ENCODE measurements around the gene BEST2.
A peak's percentile ranks its signal among the peaks of the same experiment; 100 is the strongest.
"Not testable (repeated sequence)": the region's sequence is repeated elsewhere in the genome, so short reads cannot be mapped to it uniquely, and the experiment has no call there.

Gene BEST2

DNA sequence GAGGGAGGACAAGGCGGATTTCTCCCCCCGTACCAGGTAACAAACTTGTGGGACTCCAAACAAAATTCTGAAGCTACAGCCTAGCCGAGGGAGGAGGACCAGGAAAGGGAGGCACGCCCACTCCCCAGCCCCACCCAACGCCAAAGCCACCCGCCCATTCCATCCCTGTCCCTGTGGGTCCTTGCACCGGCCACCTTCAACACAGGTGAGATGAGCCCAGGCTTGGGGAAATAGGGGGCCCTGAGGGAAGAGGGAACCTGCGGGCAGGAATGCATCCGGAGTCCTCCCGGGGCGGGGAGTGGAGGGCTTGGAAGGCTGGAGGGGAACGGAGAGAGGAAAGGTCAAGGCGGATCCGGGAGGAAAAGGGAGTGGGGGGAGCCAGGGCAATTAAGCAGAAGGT, at the start of gene BEST2:
BEST2 (plus strand) TSS at position 157 of the 400 bp plus-strand sequence. CDS start 802 bp downstream, outside the sequence.
- DNase-seq (ENCODE audit: low spot score): no peak

DNA sequence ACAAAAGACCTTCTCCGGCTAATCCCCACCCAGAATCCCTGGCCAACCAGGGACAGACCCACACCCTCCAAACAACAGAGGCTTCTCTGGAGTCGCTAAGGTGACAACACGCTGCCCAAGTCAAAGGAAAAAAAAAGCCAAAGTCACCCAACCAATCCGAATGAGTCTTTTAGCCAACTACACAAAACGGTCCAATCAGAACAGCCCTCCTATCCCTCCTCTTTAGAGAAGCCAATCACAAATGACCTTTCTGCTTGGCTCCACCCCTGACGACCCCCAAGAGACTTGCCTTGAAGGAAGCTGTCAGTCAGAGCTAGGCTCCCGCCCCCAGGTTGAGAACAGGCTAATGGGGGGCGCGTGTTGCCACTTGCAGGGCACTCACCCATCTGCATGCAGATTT, 48.5 kb upstream of the BEST2 start:
- peak; percentile 83 for DNase-seq (ENCODE audit: low spot score)

DNA sequence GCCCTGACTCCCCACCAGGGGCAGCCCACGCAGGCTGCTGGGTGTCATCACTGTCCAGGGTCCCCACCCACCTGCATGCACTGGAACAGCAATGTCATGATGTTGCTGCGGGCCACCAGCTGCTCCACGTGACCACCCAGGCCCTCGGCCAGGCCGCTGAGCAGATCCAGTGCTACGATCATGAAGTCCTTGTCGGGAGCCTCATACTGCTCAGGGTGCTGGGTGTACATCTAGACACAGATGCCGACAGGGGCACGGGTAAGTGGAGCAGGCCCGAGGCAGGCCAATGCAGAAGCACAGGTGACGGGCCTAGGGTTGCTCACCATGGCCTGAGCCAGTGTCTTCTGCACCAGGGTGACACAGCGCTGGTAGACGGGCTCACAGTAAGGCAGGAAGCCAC, 46.4 kb upstream of the BEST2 start:
- no peak for DNase-seq (ENCODE audit: low spot score)

DNA sequence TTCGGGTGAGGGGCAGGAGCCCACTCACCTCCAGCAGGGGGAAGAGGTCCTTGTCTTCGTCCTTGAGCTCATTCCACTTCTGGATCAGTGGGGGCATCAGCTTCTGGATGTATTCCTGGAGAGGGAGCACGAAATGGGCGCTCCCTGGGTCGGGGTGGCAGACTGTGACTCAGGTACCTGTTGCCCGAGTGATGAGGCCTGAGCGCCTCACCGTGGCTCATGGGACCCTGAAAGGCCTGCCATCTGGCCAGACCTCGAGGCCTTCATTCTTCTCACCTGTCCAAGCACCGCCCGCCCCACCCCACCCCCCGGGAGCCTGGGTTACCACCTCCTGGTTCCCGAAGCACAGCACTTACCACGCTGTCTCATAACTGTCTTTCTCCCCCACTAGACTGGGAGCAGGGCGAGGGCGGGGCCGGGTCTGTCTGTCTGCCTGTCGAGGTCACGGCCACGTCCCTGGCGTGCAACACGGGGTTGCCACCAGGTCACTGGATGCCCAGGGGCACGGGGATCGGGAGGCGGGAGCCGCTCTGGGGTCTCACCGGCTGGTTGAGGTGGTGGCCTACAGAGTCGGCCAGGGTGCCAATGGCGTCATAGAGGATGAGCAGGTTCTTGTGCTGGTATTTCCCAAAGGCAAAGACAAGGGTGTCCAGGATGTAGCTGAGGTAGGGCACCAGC, 45.8 kb upstream of the BEST2 start:
- DNase-seq (ENCODE audit: low spot score): no peak

DNA sequence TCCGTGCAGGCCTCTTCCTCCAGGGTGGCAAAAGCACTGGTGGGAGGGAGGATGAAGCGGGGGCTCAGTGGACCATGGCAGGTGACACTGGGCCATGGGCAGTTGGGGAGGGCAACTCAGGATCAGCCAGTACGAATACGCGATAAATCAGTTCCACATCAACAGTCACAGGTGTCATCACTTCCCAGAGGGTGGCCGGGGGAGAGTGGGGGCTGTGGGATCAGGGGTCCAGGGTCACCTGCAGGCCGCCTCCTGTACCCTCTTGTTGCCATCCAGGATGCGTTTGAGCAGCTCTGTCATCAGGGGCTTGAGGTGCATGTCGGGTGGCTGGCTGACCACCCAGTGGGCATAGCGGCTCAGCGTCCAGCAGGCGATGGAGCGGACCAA, 45.3 kb upstream of the BEST2 start:
- DNase-seq (ENCODE audit: low spot score): no peak

DNA sequence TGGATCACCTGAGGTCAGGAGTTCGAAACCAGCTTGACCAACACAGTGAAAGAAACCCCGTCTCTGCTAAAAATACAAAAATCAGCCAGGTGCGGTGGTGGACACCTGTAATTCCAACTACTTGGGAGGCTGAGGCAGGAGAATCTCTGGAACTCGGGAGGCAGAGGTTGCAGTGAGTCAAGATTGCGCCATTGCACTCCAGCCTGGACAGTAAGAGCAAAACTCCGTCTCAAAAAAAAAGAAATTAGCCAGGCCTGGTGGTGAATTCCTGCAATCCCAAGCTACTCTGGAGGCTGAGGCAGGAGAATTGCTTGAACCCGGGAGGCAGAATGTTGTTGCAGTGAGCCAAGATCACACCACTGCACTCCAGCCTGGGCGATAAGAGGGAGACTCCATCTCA, 43.0 kb upstream of the BEST2 start:
- DNase-seq (ENCODE audit: low spot score): no peak

DNA sequence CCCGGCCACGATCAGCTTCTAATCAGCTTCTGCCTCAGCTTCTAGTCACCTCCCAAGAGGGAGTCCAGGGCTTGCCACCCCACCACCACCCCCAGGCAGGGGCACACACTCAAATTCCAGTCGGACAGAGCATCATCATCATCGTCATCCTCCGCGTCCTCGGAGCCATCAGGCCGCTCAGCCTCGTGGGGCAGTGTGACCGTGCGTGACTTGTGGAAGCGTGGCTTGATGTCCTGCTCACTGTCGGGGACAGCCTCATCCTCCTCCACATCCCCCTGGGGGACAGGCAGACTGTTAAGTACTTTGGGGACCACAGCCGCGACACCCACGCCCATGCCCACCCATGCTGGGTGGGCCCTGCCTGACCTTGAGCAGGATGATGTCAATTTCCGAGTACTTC, 40.4 kb upstream of the BEST2 start:
- no peak for DNase-seq (ENCODE audit: low spot score)

DNA sequence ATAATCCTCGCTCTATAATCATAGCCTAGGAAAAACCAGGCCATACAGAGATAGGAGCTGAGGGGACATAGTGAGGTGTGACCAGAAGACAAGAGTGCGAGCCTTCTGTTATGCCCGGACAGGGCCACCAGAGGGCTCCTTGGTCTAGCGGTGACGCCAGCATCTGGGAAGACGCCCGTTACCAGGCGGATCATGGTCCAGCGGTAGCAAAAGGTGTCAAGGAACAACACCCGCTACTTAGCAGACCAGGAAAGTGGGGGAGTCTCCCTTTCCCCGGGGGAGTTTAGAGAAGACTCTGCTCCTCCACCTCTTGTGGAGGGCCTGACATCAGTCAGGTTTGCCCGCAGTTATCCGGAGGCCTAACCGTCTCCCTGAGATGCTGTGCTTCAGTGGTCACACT, 39.5 kb upstream of the BEST2 start:
- DNase-seq (ENCODE audit: low spot score): not testable (repeated sequence)

DNA sequence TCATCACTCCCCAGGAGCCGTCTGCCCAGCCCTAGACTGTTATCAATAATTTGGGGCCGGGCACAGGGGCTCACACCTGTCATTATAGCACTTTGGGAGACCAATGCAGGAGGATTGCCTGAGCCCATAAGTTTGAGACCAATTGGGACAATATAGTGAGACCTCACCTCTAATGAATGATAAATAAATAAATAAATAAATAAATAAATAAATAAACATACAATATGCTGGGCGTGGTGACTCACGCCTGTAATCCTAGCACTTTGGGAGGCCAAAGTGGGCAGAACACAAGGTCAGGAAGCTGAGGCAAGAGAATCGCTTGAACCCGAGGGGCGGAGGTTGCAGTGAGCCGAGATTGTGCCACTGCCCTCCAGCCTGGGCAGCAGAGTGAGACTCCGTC, 38.3 kb upstream of the BEST2 start:
- not testable (repeated sequence) for DNase-seq (ENCODE audit: low spot score)

DNA sequence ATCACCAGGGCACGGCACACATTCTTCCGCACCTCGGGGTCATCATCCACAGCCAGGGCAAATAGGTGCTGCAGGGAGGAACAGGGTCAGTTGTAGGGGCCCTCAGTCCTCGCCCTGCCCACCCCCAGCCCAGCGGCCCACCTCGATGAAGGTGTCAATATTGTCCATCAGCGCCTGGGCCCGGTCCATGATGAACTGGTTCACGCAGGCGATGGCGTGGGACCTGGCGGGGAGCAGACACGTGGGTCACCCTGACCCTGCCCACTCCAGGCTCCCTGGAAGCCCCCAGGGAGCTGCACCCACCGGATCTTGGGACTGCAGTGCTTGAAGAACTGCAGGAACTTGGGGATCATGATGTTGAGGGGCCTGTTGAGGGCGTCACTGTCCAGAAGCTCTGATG, 36.5 kb upstream of the BEST2 start:
- no peak for DNase-seq (ENCODE audit: low spot score)

DNA sequence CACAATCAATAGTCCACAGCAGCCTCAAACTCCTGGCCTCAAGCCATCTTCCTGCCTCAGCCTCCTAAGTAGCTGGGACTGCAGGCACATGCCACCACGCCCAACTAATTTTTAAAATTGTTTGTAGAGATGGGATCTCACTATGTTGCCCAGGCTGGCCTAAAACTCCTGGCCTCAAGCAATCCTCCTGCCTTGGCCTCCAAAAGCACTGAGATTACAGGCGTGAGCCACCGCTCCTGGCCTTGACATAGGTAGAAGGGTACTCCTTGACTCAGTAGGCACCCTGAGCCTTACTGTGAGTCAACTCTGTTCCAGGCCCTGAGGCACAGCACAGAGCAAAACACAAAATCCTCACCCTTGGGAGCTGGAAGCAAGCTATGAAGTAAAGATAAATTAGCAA, 35.7 kb upstream of the BEST2 start:
- DNase-seq (ENCODE audit: low spot score): no peak

DNA sequence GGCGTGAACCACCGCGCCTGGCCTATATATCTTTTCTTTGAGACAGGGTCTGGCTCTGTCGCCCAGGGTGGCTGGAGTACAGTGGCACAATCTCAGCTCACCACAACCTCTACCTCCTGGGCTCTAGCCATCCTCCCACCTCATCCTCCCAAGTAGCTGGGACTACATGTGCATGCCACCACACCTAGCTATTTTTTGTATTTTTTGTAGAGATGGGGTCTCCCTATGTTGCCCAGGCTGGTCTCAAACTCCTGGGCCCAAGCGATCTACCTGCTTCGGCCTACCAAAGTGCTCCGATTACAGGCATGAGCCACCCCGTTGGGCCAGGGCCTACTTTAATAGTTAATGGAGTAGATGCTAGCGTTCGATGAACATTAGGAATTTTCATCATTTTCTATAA, 31.3 kb upstream of the BEST2 start:
- no peak for DNase-seq (ENCODE audit: low spot score)

DNA sequence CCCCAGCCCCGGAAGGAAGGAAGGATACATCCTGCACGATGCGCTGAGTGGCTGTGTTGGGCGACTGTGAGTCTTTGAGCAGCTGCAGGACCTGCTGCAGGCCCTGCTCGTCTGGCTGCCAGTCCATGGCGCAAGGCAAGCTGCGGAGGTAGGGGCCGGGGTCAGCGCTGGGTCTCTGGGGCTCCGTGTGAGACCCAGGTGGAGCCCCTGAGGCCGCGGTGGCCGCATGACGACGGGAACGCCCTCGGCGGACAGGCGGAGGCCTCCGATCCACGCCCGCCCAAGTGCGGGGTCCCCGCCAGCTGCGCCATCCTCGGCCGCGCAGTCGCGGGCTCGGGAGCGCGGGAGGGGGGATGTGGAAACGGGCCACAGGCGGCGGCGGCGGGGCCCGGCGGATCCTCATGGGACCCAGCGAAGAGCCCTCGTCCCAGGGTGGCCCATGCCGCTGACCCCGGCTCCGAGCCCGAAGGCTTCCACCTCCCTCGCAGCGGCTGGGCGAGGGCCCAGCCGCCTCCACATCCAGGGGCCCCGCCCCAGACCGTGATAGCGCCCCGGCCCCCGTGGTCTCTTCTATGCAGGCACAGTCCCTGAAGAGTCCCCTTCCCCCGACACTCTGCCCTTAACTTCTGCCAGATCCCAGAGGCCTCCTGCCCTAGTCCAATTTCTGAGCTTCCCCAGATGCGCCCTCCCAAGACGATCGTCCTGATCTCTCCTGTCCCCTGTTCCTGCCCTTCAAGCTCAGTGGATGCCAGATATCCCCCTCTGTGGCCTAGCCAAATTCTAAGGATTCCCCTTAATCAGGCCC, 30.5 kb upstream of the BEST2 start:
- DNase-seq (ENCODE audit: low spot score): peak; percentile 48

DNA sequence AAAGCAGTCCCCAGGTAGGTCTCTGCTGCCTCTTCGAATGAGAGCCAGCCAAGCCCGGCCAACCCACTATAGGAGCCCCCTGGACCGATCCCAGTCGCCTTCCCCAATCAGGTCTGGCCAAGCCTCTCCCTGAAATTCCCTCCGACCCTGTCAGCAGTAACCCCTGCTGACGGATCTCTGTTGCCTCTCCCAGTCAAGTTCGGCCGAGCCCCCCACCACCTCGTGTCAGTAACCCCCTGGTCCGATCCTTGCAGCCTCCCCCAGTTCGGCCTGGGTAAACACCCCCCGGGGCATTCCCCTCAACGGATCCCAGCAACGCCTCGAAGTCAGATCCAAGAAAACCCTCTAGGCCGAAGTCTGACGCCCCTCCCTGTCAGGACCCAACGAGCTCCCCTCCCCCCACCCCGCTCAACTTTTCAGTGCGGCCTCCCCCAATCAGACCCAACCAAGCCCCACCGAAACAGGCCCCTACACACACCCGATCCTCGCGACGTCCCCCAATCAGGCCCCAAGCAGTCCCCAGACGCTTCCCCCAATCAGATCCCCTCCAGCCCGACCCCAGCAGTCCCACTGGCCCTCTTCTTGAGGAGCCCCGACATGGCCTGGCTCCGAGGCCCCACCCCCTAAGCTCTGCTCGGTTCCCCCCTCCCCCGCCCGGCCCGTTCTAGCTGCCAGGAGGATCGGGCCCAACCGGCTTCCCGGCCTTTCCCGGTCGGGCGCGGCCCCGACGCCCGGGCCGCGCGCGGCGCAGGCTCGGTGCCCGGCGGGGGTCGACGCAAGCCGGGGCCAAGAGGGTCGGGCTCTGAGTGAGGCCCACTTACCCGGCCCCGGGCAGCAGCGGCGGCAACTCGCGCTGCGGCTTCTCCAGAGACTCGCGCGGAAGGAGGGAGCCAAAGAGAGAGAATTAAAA, 29.7 kb upstream of the BEST2 start:
- DNase-seq (ENCODE audit: low spot score): peak; percentile 87

DNA sequence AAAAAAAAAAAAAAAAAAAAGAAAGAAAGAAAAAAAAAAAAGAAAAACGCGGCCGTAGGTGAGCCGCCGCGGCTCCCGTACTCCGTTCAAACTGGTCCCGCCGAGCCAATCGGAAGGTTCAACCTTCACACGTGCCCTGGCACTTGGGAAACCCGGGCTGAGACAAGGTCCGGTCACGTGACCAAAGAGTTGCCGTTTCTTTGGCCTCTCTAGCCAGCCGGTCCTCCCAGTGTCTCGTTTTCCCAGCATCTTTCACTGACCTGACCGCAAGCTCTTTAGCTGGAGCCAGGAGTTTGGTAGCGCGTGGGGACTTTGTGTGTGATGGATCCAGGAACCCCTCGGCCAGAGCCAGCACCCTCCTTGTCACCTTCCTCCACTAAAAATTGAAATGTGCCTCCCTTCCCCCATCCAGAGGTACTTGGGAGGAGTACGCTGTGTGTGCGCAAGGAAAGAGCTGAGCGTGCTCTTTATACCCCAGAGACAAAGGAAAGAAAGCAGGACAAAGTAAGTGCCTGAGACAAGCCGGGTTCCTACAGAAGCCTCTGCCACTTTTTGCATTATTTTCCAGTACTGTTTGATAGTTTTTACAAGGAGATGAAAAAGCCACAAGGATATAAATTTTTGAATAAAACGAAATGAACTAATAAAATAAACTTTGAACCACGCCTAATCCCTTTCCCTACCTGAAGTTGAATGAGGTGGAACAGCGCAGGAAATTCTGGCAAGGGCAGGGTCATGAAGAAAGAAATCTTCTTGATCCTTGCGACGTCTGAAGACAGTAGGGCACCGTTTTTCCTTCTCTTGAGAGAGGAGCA, 28.8 kb upstream of the BEST2 start:
- DNase-seq (ENCODE audit: low spot score): peak; percentile 99

DNA sequence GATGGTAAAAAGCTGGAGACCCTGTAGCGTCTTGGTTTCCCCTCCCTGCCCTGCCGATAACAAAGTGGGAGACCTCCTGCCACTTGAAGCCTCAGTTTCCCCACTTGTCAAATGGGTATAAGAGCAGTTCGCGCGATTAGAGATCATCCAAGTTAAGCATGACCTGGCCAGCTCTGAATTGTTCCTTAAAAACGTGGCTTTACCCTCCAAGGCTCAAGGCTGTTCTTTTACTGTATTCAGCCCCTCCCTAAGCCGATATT, 28.3 kb upstream of the BEST2 start:
- DNase-seq (ENCODE audit: low spot score): no peak

DNA sequence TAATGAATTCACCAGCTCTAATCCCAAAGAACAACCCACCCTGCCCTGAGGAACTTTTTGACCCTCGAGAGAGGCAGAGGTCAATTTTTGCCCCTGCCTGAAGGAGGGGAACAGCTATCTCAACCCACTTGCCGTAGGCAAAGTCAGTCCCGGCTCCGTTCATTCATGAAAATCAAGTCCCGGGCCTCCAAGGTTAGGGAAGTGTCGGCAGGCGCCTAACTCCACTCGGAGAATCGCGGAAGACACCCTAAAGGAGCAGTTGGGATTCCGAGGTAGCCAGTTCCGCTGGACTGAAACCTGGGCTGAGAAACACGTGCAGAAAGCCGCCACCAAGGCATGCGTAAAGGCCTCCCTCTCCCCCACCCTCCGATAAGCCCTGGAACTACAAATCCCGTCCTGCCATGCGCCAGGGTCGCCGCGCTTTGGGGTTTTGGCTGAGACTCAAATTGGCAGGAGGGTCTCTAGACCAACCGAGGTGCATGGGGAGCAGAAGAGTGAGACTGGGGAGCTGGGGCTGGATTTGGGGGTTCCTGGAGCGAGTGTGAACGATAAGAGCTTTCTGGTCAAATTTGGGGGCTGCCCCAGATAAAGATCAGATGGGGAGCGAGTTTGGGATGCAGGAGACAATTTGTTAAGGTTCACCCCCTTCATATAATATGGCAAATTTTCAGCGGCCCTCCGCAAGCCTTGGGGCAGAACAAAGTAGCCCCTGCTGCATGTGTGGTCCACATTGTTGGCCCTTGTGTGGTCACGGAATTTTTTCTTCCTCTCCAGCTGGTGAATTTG, 27.8 kb upstream of the BEST2 start, which contains the start of gene TNPO2:
TNPO2 (minus strand) TSS at position 292 of the 786 bp plus-strand sequence. CDS start 2,955 bp downstream, outside the sequence.
- DNase-seq (ENCODE audit: low spot score): peak; percentile 75

DNA sequence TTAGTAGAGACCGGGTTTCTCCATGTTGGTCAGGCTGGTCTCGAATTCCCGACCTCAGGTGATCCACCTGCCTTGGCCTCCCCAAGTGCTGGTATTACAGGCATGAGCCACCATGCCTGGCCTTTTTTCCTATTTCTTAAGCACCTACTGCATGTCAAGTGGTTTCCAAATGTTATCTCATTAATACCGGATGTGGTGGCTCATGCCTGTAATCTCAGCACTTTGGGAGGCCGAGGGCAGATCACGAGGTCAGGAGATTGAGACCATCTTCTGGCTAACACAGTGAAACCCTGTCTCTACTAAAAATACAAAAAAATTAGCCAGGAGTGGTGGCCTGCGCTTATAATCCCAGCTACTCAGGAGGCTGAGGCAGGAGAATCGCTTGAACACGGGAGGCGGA, 26.0 kb upstream of the BEST2 start:
- not testable (repeated sequence) for DNase-seq (ENCODE audit: low spot score)

DNA sequence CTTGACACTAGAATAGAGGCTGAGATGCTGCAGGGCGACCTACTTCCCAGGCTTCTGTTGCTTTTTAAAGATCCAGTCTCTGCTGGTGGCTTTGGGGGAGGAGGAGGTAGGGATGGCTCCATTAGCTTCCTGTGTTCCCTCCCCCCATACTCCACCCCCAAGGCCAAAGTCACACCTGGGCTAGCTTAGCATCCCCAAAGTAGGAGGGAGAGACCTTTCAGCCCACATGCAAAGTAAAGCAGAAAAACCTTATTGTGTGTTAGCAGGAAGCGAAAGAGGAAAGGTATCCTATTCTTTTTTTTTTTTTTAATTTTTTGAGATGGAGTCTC, 24.6 kb upstream of the BEST2 start:
- DNase-seq (ENCODE audit: low spot score): no peak

DNA sequence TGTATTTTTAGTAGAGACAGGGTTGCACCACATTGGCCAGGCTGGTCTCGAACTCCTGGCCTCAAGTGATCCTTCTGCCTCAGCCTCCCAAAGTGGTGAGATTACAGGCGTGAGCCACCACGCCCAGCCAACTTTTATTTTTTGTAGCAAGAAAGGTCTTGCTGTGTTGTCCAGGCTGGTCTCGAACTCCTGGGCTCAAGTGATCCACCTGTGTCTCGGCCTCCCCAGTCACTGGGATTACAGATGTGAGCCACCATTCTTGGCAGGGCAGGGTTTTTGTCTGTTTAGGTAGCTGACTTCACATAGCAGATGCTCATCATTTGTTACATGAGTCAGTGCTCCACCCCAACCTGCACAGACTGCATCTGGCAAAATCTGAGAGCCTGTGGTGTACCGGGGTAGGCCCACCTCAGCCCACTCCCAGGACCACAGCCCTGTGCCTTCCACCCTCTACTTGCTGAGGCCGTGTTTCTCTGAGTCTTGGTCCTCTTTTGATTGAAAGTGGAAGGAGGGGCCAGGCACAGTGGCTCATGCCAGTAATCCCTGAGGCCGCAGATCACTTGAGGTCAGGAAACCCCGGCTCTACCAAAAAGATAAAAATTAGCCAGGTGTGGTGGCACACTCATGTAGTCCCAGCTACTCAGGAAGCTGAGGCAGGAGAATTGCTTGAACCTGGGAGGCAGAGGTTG, 23.7 kb upstream of the BEST2 start:
- no peak for DNase-seq (ENCODE audit: low spot score)

DNA sequence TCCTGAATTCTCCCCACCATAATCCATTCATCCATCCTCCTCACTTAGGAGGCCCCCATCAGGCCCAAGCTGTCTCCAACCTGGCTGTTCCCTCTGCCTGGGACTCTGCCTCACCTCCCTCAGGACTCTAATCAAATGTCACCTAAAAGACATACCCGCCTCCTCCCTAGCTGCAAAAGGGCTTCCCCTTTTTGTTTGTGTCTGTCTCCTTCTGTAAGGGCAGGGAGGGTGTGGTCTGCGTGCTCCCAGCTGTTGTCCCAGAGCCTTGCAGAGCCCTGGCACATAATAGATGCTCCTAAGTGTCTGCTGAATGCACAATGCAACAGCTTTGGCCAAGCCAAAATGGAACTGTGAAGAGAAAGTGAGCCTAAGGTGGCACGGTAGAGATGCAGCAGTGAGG, 21.5 kb upstream of the BEST2 start:
- DNase-seq (ENCODE audit: low spot score): no peak

Measured in AG08396 (cell line).